Stimulated activated CD4-positive, alpha-beta T cell treated with anti-CD3 and anti-CD28 coated beads, Interleukin-4, amount 100 ng/mL, for 48 hours (primary cell): Measurements from ENCODE around the gene NLRC5.
"Not testable (repeated sequence)": the region's sequence is repeated elsewhere in the genome, so short reads cannot be mapped to it uniquely, and the experiment has no call there.

Source experiments
- DNase-seq, 2 donors: peaks; one replicate each; pipeline ENCODE4 v3.0.0-alpha.2; 2020; ENCODE audit warnings: low read depth in 2 of 2

NLRC5 gene

DNA sequence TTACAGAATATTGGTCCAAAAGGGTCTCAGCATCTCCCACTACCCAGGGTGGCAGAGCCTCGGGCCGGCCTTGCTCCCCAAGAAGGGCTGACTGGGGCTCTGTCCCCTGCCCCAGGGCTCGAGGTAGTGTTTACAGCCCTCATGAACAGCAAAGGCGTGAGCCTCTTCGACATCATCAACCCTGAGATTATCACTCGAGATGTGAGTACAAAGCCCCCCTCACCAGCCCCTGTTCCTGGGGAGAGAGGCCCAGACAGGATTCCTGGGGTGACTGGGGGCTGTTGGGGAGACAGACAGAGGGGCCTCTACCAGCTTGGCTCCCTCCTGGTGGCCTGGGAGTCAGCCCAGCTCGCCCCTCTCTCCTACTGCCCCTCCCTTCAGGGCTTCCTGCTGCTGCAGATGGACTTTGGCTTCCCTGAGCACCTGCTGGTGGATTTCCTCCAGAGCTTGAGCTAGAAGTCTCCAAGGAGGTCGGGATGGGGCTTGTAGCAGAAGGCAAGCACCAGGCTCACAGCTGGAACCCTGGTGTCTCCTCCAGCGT lies 6.1 kb upstream of the NLRC5 start:
- no peak for DNase-seq

DNA sequence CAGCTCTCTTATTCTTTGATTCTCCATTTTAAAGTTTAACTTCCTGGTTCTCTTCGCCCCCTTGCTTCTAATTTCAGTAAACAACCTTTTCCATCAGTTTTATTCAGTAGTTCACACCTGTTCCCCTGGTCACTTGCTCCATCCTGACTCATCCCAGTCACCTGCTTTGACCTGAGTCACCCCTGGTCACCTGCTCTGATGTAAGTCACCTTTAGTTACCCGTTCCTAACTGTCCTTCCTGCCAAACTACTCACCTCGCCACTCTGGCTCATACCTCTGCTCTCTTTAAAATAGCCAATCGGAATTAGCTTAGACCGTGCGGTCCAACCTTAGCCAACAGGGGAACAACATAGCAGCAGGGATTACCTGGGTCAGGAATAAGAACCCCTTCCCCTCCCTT lies 4.7 kb upstream of the NLRC5 start:
- DNase-seq: no peak

DNA sequence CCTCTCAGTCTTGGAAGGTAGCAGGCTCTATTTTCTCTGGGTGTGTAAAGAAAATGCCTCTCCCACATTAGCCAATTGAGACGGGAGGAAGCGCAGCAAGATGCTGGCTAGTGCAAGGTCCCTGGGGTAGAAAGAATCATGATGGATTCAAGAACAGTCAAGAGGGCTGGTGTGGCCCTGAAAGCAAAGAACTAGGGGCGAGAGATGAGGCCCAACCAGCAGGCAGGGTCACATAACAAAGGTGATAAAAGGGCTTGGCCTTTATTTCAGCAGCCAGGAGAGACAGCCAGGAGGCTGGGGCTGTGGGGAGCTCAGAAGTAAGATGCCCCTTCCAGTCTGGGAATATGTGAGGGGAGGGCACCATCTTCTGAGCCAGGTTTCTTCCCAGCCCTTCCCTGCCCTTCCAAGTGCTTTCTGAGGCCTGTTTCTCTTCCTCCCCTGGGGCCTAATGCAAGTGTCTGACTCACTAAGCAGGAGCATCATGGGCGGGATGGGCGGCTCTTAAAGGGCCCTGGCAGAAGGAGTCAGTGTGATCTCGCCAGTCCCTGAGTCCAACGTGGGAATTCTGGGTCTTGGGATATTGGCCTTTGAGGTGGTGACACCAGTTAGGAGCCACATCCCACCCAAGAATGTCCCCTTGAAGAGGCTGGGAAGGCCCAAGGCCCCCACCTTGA lies 3.9 kb upstream of the NLRC5 start:
- no peak for DNase-seq

DNA sequence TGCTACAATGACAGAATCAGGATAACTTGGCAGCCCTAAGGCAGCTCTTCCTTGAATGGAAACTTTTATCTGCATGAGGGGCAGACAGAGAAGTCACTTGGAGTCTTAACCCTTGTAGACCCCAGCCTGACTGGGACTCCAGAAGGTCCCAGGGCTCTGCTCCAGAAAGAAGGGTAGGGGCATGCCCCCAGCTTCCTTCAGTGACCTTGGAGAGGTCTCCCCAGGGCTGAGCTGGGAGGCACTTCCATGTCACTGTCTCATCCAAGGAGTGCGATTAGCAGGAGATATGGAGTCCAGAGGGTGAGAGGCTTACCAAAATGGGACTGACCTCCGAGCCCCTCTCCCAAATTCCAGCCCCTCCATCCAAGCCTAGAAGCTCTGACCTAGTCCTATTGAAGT lies 3.4 kb upstream of the NLRC5 start:
- DNase-seq: no peak

DNA sequence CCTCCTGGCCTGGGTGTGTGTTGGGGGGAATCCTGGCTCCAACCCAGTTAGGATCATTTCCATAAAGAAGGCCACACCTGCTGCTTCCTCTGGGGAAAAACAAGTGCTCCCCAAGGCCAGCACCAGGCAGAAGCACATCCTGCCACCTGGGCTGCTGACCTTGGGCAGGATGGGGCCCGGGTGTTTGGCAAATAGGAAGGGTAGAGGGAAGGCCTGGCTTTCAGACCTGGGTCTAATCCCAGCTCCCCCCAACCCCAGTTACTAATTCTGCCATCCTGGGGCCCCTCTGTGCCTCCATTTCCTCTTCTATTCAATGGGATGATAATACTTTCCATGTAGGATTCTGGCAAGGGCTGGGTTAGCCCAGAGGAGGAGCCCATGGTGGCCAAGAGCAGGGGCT lies 3.0 kb upstream of the NLRC5 start:
- DNase-seq: no peak

DNA sequence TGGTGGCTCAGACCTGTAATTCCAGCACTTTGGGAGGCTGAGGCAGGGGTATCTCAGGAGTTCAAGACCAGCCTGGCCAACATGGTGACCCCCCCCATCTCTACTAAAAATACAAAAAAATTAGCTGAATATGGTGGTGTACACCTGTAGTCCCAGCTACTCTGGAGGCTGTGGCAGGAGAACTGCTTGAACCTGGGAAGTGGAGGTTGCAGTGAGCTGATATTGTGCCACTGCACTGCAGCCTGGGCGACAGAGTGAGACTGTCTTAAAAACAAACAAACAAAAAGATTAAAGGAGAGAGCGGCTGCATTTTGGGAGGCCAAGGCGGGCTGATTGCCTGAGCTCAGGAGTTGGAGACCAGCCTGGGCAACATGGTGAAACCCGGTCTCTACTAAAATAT lies 2.4 kb upstream of the NLRC5 start:
- not testable (repeated sequence) for DNase-seq

DNA sequence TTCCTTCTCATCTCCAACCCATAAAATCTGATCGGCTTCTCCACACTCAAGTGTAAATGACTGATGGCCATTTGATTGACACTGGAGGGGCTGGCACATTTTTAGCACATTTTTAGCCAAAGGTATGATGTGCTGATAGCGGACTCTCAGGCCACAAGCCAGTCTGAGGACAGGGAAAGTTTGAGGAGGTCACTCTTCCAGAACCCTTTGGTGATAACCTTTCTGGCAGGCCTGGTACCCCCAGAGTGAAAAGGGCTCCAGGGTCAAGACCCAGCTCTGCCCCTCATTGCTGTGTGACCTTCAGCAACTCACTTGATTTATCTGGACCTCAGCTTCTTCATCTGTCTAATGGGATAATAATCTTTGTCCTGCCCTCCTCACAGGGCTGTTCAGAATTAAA lies 1.7 kb upstream of the NLRC5 start:
- no peak for DNase-seq

DNA sequence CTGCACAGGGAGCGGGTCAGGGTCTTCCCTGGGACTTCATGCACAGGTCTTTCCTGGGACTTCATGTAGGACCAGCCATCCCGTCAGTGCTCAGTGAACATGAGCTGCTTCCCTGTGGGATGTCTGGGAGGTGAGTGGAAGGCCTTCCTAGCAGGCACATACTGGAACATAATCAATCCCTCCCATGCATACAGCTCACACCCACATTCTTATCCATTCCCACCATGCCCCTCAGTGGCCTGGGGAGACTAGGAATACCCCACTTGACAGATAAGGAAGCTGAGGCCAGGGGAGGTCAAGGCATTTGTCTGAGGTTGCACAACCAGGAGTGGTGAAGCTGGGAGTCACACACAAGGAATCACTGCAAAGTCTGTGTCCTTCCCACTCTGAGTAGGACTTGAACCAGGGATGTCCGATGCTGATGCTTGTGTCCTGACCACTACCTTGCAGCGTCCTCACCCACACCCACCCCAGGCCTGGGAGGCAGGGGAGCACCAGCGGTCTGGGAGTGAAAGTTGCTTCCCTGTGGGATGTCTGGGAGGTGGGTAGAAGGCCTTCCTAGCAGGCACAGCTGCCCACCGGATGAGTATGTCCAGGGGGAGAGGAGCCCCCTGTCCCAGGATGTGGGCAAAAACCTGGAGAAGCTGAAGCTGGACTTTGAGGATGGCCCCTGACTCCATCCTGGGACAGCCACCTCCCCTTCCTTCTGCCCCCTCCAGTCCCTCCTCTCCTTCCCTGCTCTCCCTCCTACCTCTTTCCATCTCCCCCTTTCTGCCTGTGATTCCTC lies 1.0 kb upstream of the NLRC5 start:
- DNase-seq: no peak

DNA sequence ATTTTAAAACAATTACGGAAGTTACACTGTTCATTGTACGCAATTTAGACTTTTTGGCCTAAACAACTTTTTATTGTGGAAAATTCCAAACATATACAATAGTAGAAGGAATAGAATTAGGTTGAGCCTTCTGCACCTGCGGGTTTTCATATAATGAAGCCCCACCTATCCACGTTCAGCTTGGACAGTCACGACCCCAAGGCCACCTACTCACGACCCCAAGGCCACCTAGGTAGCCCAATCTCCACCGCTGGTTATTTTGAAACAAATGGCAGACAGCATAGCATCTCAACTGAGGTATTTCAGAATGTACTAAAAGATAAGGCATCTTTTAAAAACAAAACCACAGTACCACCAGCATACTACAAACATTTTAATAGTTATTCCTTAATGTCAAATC lies 631 bp downstream of the NLRC5 start:
- no peak for DNase-seq

DNA sequence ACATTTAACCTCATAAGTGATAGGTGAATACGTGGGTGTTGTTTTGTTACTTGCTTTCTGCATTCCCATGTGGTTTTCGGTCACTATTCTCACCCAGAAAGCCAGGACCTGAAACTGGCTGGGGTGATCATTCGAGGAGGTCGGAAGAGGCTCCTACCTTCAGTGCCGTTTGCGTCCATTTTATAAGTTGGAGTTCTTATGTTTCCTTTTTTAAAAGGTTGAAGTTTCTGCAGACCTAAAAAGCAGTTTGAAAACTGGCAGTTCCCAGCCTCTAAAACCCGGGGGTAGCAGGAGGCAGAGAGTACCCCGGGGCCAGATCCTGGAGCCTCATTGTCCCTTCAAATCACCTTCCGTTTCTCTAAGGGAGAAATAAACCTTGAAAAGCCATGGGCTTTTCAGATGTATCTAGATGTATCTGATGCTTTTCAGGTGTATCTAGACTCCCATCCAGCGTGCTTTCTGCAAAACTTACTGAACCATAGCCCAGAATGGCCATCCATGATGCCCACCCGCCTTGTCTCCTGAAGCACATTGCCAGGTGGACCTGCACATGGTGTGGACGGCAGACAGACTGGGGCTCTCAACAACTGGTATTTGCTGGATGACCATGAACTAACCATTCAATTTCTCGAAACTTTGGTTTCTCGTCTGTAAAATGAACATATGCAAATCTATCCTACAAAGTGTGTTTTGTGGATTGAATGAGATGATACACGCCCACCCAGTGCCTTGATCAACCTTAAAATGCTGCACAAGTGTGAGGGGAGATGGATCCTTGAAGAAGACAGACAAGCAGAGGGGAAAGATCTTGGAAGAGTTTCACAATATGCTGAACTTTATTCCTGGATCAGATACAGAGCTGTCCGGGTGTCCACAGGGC lies 1.3 kb downstream of the NLRC5 start:
- no peak for DNase-seq

DNA sequence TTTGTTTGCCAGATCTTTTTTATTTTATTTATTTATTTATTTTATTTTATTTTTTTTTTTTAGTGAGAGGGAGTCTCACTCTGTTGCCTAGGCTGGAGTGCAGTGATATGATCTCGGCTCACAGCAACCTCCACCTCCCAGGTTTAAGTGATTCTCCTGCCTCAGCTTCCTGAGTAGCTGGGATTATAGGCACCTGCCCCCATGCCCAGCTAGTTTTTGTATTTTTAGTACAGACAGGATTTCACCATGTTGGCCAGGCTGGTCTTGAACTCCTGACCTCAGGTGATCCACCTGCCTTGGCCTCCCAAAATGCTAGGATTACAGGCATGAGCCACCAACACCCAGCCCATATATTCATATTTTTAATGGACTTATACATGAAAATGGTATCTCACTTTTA lies 3.1 kb downstream of the NLRC5 start:
- not testable (repeated sequence) for DNase-seq

DNA sequence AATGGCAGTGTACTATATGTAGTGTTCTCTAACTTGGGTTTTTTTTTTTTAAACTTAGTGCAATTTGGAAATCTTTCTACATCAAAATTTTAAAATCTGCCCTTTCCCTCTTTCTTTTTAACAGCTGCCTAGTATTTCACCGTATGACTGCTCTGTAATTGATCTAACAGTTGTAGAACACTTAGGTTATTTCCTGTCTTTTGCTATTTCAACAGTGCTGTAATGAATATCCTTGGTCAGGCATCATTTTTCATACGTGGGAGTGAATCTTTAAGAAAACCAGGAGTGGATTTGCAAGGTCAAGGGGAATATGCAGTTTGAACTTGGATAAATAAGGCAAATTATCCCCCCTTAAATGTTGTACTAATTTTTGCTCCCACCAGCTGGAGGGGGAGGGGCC lies 3.8 kb downstream of the NLRC5 start:
- no peak for DNase-seq

DNA sequence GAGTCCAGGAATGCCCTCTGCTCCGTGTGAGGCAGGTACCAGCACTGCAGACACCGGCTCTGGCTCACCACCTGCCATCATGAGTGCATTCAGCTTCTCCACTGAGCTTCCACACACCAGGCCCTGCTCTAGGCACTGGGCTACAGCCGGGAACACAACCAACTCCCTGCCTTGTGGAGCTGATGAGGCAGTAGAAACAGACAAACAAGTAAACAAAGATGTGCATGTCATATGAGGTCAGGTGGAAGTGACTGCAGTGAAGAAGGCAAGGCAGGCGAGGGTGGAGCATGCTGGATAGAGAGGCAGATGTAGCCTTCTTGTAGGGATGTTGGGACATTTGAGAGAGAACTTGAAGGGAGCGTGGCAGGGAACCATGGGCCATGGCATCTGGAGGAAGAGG lies 5.0 kb downstream of the NLRC5 start:
- no peak for DNase-seq

DNA sequence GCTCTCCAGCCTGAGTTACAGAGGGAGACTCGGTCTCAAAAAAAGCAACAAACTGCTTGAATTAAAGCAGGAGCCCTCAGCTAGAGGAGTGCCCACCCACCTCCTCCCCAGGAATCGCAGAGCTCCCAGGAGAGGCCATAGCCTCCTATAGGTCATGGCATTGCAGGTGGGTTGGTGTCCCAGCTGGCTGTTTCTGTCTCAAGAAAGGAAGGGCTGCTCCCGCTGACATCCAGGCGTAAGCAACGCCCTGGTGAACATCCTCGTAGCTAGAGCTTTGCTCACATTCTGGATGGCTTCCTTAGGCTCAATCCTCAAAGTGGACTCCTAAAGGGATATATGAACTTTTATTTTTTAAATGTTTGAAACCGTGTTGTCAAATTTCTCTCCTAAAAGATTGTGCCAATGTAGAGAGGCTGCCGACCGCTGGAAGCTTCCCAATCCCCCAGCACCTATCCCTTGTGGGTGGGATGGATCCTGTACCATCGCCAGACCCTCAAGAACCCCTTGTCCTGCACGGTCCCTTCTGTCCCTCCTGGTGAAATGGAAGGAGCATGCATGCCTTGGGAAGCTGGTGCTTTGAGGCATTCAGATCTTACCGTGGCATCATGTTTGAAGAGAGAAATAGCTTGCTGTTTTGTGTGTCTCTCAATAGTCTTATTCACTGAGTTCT lies 5.9 kb downstream of the NLRC5 start:
- no peak for DNase-seq

DNA sequence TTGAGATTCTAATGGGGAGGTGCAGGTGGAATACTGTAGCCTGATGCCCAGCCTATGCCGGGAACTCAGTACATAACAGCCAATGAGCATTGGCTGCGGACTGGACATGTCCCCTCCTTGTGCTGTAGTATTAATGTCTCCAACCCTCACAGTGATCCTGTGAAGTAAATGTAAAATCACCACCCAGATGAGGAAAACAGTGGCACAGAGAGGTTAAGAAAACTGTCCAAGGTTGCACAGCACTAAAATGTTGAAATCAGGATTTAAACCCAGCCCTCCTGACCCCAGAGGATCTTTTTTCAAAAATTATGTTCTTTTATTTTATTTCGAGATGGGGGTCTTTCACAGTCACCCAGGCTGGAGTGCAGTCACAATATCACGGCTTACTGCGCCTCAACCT lies 7.9 kb downstream of the NLRC5 start:
- DNase-seq: no peak

DNA sequence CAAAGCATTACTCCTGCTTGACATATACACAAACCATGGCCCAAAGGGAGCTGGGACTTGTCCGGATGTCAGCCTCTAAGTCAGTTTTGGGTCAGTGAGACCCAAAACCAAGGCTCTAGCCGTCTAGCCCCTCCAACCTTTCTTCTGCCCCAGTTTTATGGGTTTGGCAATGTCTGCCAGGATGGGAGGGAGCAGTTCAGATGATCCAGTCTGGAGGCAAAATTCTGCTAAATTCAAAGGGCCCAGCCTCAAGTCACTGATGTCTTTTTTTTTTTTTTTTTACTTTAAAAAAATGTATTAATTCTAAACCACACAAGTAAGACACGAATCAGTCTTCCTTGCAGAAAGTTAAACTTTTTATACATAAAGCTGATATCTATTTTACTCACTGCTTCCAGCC lies 8.6 kb downstream of the NLRC5 start:
- DNase-seq: no peak

DNA sequence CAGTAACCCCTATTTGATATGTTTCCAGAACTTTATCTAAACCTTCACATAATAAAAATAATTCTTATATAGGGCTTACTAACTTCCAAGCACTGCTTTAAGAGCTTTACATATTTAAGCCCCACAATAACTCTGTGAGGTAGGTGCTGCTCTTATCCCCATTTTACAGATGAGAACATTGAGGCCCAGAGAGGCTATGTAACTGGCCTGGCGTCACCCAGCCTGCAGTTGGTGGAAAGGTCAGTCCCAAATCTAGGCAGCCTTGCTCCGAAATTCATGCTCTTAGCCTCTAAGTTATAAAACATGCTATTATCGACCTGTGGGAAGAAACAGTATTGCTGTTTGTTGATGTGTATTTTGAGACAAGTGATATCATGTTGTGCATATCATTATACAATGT lies 9.0 kb downstream of the NLRC5 start:
- no peak for DNase-seq

DNA sequence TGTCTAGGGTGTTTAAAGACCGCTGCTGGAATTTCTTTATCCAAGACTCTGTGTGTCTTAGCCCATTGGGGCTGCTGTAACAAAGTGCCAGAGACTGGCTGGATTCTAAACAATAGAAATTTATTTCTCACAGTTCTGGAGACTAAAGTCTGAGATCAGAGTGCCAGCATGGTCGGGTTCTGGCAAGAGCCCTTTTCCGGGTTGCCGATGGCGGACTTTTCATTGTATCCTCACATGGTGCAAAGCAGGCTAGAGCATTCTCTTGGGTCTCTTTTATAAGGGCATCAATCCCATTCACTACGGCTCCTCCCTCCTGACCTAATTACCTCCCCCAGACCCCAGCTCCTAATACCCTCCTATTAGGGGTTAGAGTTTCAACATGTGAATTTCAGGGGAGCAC lies 9.5 kb downstream of the NLRC5 start:
- no peak for DNase-seq

DNA sequence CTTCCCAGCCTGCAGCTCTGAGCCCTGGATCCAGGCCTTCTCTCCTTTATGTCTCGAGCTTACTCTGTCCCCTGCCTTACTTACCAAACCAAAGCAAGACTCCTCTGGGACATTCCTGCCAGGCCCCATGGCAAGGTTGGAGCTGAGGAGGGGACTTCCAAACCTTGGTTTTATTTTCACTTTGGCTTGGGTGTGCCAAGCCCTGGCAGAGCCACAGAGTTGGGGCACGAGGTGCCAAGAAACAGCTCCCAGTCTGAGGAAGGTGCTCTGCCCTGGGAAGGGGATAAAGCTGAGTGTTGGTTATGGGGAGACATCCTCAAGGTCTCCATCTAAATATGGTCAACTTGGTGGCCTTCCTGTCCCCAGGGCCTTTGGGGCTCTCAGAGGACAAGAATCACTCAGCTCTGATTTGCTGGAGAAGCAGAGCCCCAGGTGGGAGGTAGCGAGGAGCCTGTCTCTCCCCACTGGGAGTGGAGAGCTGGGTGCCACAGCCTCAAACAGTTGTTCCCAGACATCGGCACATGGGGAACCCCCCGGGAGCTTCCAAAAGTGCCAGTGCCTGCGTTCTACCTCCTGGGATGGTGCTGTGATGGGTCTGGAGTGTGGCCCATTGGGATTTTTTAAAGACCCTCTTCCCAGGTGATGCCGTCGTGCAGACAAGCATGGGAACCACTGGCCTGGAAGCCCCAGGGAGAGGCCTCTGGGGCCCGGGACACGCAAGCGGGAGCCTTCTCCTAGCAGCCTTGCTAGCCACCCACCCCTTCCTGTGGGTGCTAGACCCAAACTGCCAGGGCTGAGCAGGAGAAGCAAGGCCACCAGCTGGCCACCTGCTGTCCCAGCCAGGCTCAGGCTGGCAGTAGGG lies 10.3 kb downstream of the NLRC5 start:
- no peak for DNase-seq

DNA sequence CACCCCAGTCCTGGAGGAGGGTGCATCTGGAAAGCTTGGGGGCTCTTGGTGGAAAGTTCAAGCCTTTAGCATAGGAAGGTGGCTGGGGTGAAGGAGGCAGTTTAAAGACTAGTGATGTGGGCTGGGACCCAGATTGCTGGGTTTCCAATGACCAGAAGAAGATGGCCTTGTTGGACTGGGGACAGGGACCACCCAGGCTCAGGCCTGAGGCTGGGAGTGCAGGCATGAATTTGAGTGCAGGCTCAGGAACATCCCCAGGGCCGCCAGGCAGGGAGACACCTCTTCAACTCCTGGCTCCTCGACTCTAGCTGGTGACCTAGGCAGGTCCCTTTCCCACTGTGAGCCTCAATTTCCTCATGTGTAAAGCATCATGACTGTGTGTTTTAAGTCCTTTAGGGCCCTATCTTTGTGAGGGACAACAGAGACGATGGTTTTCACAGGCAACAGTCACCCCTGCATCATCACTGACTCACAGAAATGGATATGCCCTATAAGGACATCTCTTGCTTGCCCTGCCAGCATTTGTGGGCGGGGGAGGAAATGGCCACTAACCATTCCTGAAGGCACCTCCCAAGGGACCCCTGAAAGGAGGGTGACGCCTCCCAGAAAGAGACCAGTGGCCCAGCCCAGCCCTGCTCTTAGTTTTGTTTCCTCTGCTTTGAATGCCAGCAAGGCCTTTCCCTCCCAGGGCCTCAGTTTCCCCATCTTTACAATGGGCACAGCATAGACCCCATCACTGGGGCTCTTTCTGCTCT lies 11.1 kb downstream of the NLRC5 start:
- DNase-seq: peak in 1 of 2 donors; percentile 66
